ENCODE results near the gene KIF13A. TPM values are rescaled to one million over a fixed set of nuclear protein-coding genes. Genes with fewer than 3 reads are reported as not detected.
A peak's percentile ranks its signal among the peaks of the same experiment; 100 is the strongest.

The KIF13A gene
- total and polyA plus RNA-seq, 2 donors (not counting 3 experiments of a cell fraction or from before 2014, with no cell fraction given), result 24.9 to 65.8 TPM

- H3K79me2 ChIP-seq (ENCODE audit: control insufficient read depth, insufficient read depth, low read length), result peaks cover 28% of the 10 kb centered on the region
- no peaks in the 10 kb centered on the region for H3K36me3 ChIP-seq (ENCODE audit: control insufficient read depth in 2 of 2, extremely low read depth in 1 of 2, insufficient read depth in 2 of 2, low read length in 2 of 2)
- peak overlapping the region; percentile 58 for H3K4me2 ChIP-seq (ENCODE audit: insufficient read depth, low read length)
- H3K4me1 ChIP-seq (ENCODE audit: control insufficient read depth, extremely low read depth, insufficient read depth, low read length), result peaks cover 55% of the 10 kb centered on the region
- no peaks in the 10 kb centered on the region for H4K20me1 ChIP-seq (replicated peaks; ENCODE audit: control insufficient read depth, extremely low read depth, insufficient read depth, low read length)
- FAIRE-seq (peak; percentile 55), DNase-seq (ENCODE audit: low read depth, low spot score) (peak; percentile 73)
- intact Hi-C loops (cut with micrococcal nuclease) (no loop called here), dilution Hi-C loops (cut with MboI; ENCODE audit: extremely low pct_ligation_motif_present, low sequenced_read_pairs) (no loop called here)
- peak overlapping the region; percentile 96 for H3K27ac ChIP-seq (ENCODE audit: insufficient read depth, low read depth, low read length)
- H3K9me3 ChIP-seq (replicated peaks; ENCODE audit: control insufficient read depth, insufficient read depth, low read length), result no peaks in the 10 kb centered on the region
- H3K9ac ChIP-seq (replicated peaks; ENCODE audit: extremely low read depth, insufficient read depth, low read length), result peak overlapping the region; percentile 61
- TF ChIP-seq GATA2 (IDR thresholded peaks at IDR 0.05; ENCODE audit: insufficient read depth, insufficient read length, low read depth, low read length), result no peak
- no peak for TF ChIP-seq MYC (IDR thresholded peaks at IDR 0.05; ENCODE audit: low read depth, low read length)
- no peak for TF ChIP-seq EZH2 (IDR thresholded peaks at IDR 0.05; ENCODE audit: borderline replicate concordance, low read depth, low read length, severe bottlenecking)
- TF ChIP-seq CTCF (IDR thresholded peaks at IDR 0.05; ENCODE audit: extremely low read depth in 1 of 2, insufficient read depth in 1 of 2, low read depth in 1 of 2, low read length in 2 of 2), result no peak
- TF ChIP-seq JUN (IDR thresholded peaks at IDR 0.05; ENCODE audit: borderline replicate concordance, insufficient read depth, insufficient read length, low read depth), result peak; percentile 88
- TF ChIP-seq FOS (IDR thresholded peaks at IDR 0.05; ENCODE audit: borderline replicate concordance, insufficient read depth, low read length), result no peak
- no peaks in the 10 kb centered on the region for H3K9me1 ChIP-seq (replicated peaks; ENCODE audit: control insufficient read depth, extremely low read depth, insufficient read depth, low read length)
- POLR2A ChIA-PET, result interaction anchor here (0.6 to 0.9 kb wide), 2 partner anchors 47 to 58 kb away, joined by 3 to 5 read pairs; partner anchors contain the start of gene KIF13A
- H2AFZ ChIP-seq (ENCODE audit: low read depth, low read length), result no peak overlapping the region
- BruUV-seq (replicated peaks), result TSS peak; percentile 13
- H3K4me3 ChIP-seq (replicated peaks in 1 of 3; ENCODE audit: insufficient read depth in 1 of 3, low read depth in 1 of 3, low read length in 3 of 3), result no peak overlapping the region
- H3K27me3 ChIP-seq (ENCODE audit: control insufficient read depth in 2 of 2, insufficient read depth in 2 of 2, low read length in 2 of 2), result no peaks in the 10 kb centered on the region
- CTCF ChIA-PET, result interaction anchor here (0.6 to 1.0 kb wide), 9 partner anchors 11 to 323 kb away, joined by 3 to 6 read pairs (median 3); partner anchors contain the start of gene KIF13A
These were observed 58.7 kb downstream of the KIF13A start for GRCh38 chr6:17928514-17929430.

Measured in endothelial cell of umbilical vein (primary cell).